NOMO-1 treated with dmso at 0.1 percent for 144 hours (cell line): Measurements from ENCODE around the gene ALDH18A1.

Experiments
- DNase-seq: peaks from one replicate; lab custom pipeline; 2025; ENCODE audit not compliant: unreplicated experiment; lab: John Stamatoyannopoulos, UW

ALDH18A1 gene

DNA sequence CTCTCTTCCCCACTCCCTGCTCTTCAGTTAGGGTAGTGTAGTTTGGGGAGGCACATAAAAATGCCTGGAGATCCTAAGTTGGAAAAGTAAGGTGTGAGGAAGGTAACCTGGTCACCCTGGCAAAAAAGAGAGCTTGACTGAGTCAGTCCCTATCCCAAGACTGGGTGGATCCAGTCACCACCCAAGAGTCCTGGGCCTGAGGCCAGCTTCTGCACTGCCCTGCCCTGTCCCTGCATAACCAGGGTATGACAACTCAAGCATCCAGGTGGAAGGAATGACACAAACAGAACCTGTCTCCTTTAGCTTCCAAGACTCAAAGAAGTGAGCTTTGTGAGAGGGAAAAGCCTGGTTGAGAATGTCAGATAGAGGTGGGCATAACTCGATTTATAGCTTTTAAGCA, 68.5 kb downstream of the ALDH18A1 start:
- DNase-seq = no peak

GRCh38 chr10:95579835-95580535, 76.5 kb downstream of the ALDH18A1 start:
- DNase-seq = no peak

DNA sequence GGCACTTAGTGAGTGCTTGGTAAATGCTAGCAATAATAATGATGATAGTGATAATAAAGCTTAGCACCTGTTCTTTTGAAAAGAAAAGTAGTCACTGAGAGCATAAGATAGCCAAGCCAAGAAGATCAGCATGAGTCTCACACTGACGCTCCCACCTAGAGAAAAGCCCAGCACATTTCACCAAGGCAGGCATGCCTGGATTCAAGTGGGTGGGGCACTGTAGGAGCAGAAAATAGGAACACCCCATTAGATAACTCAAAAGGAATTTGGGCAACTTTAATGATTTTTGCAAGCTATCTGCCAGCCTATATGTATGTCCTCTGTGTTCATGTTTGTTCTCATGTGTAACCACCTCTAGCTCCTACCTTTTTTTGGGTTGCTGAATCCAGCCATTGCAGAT, 77.2 kb downstream of the ALDH18A1 start:
- DNase-seq = no peak

- no peak for DNase-seq
Measured at GRCh38 chr10:95578619-95579018, 77.9 kb downstream of the ALDH18A1 start.

DNA sequence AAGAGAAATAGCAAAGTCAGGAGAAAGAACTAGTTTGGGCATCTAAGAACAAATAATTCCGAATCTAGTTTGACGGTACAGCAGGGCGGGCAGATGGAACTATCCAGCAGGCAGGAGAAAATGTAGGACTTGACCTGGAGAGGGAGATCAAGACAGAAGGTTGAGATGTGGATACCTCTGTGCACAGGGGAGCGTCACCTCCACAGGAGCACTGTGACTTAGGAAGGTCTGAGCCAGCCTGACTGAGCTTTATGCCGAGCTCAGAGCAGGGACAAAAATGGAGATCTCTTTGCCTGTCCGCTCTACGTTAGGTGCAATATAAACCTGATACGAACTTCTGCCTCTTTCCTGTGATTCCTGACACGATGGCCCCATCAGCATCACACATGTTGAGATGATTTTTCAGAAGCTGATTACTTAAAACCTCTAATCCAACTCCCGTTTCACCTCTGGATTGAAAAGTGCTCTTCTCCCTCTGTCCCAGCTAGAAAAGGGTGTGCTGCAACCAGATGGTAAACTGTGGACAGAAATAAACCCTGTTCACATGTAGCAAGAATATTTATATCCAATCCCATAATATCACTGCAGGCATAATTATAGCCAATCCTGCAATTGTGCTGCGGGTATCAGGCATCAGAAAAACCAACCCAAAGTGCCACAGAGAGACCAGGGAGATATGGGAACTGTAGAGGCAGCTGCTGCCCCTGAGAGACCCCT, 81.7 kb downstream of the ALDH18A1 start:
- DNase-seq = no peak

GRCh38 chr10:95573964-95574604, 82.4 kb downstream of the ALDH18A1 start:
- DNase-seq = no peak

DNA sequence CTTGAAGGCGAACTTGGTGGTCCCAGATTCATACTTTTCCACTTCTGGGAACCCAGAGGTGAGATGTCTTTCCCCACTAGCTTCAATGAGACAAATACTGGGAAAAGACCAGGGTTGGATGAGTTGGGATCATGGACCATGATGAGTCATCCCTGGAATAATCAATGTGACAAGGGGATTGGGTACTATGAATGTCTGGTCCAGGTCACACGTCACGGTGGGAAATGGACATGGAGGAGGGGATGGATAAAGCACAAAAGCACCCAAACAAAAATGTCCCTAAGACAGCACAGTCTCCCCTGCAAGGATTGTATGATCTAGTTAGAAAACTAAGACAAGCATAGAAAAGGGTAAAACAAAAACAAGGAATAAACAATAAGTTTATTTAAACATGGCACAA, 83.0 kb downstream of the ALDH18A1 start:
- DNase-seq = no peak

DNA sequence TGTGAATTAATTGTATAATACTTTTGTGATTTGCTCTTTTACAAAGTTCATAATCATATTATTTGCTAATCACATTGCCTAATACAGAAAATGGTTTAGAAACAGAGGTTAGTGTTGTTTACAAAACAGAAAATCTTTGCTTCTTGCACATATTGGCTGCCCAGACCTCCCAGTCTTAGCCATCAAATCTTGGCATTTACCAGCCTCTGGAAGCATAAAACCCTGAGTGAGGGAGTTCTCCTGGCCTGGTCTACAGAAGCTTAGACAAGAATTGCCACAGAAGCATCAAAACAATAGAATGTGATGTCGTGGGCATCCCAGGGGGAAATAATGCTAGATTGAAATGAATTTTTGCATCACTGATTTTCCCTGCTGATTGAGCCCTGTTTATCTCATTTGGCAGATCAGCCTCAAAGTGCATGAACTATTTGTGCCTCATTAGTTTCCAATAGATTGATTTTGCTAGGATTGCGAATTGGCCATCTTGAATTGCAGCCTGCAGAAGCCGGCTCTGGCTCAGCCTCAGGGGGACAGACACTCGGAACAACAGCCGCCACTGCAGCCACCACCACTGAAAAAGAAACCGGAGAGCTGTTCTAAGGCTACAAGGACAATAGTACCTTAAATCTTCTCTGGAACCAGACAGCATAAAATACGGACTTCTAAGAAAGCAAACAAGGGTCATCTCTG, 84.2 kb downstream of the ALDH18A1 start:
- DNase-seq = no peak

GRCh38 chr10:95571390-95571789, 85.1 kb downstream of the ALDH18A1 start:
- no peak for DNase-seq

DNA sequence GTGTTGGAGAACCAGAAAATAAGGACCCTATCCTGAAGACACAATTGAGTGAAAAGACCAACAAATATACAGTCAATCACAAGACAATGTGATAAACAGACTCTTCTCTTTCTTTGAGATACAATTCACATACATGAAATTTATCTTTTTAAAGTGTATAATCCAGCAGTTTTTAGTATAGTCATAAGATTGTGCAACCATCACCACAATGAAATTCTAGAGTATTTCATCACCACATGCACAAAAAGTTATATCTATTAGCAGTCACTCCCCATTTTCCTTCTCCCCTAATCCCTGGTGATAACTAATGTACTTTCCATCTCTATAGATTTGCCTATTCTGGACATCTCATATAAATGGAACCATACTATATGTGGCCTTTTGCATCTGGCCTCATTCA, 87.1 kb downstream of the ALDH18A1 start:
- DNase-seq = no peak

DNA sequence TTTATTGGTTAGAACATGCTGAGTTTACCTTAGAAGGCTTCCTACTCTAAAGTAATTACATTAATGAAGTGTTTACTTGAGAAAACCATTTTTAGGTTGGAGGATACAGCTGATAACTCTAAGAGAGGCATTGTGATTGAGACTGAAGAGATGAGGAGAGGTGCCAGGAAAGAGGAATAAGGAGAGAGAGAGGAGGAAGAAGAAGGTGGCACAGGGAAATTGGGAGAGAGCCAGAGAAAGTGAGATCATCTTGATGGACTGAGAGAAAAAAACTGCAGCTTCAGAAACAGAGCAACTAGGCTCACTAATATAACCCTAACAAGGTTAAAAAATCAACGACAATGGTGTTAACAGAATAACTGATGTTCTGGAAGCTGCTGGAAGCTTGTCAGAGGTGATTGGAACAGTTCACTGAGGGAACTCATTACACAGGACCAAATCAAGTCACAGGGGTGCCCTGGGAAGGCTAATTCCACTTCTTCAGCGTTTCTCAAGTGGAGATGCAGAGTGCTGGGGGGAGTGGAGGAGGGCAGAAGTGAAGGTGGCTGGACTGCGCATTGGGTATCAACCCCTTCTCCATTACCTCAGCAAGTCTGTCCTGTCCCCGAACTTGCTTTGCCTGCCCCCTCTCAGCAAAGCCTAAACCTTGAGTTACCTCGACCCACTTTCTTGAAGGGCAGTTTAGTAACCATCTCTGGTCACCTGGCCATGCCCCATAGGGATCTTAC, 88.4 kb downstream of the ALDH18A1 start:
- DNase-seq = no peak

GRCh38 chr10:95566136-95566535, 90.4 kb downstream of the ALDH18A1 start:
- no peak for DNase-seq

- DNase-seq = no peak
Measured at GRCh38 chr10:95565336-95565735, 91.2 kb downstream of the ALDH18A1 start.

GRCh38 chr10:95564291-95564690, 92.2 kb downstream of the ALDH18A1 start:
- no peak for DNase-seq

GRCh38 chr10:95562341-95562965, 94.1 kb downstream of the ALDH18A1 start:
- DNase-seq = no peak

GRCh38 chr10:95561864-95562177, 94.7 kb downstream of the ALDH18A1 start:
- no peak for DNase-seq

DNA sequence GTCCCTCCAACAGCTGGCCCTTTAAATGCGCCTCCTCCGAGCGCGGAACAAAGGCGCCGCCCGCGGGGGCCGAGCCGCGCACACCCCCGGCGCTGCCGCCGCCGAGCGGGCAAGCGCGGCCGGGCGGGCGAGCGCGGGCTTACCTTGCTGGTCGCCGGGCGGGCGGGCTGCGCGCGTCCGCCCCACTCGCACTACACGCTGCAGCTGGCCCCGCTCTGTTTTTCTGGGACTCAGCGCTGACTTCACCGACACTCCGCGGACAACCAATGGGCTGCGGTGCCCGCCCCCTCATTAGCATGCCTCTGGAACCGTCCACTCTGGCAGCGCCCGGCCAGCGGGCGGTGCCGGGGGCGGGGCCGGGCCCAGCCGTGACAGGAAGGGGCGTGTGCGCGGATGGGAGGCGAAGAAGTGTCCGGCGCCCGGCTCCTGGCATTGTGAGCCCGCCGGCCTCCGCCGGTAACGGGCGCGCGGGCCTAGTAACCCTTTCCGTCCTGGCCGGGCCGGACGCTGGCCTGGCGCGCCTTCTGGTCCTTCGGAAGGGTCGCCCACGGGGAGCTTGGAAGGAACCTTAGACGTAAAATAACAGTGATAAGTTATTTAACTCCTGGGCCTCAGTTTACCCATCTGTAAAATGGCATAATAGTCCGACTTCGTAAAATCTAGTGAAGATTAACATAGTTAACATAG, 95.2 kb downstream of the ALDH18A1 start, which contains the start of gene SORBS1:
Gene SORBS1 (minus strand): TSS at position 195 of the 687 bp plus-strand sequence. CDS start 120,236 bp downstream, outside the sequence.
- DNase-seq = peak; percentile 97

- no peak for DNase-seq
Measured at GRCh38 chr10:95560278-95561176, 96.0 kb downstream of the ALDH18A1 start.

- no peak for DNase-seq
Measured at GRCh38 chr10:95559896-95560277, 96.6 kb downstream of the ALDH18A1 start.
